ENCODE data around the gene ITGA6.
A peak's percentile ranks its signal among the peaks of the same experiment; 100 is the strongest.

Gene ITGA6

DNA sequence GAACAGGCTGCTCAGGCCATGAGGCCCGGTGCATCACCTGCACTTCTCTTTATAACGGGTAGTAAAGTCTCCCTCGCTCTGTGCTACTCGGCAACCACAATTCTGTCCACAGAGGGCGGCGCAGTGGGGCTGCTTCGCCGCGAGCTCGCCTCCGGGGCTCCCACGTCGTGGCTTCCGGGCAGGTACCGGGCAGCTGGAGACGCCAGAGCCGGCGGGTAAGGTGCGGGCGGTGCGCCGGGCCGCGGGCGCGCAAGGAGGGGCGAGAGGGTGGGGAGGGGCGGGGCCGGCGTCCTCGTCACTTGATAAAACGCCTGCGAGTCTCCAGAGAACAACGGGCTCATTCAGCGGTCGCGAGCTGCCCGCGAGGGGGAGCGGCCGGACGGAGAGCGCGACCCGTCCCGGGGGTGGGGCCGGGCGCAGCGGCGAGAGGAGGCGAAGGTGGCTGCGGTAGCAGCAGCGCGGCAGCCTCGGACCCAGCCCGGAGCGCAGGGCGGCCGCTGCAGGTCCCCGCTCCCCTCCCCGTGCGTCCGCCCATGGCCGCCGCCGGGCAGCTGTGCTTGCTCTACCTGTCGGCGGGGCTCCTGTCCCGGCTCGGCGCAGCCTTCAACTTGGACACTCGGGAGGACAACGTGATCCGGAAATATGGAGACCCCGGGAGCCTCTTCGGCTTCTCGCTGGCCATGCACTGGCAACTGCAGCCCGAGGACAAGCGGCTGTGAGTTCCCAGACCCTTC, at the start of gene ITGA6:
ITGA6 (plus strand) TSS at position 331 of the 734 bp plus-strand sequence.
- peak; percentile 76 for DNase-seq (ENCODE audit: low spot score)

GRCh38 chr2:172380436-172381274, 46.7 kb upstream of the ITGA6 start:
- no peak for DNase-seq (ENCODE audit: low spot score)

- DNase-seq (ENCODE audit: low spot score), result no peak
Observed at GRCh38 chr2:172381275-172382027, 45.9 kb upstream of the ITGA6 start.

GRCh38 chr2:172387361-172387760, 40.0 kb upstream of the ITGA6 start:
- no peak for DNase-seq (ENCODE audit: low spot score)

DNA sequence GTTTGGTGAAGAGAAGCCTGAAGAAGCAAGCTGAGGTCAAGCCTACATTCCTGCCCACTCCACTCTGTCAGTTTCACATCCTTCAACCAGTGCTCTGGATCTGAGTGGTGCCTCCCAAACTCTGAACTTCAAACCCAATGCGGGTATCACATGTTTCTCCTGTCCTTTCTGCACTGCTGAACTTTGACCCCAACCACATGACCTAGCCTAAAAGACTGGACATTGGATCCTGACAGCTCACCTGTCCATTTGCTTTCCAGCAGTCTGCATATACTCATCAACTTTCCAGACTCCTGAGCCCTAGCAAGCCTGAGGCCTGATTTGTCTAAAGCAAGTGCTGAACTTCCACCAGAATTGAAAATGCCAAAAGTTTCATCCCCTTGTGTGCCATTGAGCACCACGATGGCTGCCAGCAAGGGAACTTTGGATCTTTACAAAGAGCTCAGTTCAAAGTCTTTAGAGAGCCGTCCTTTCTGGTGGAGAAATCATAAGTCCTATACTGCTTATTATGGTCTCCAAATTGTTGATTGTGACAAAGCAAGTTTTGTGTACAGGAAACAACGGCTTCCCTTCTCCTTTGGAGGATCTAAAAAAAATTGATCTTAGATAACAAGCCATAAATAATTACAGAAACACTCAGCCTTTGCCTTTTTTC, 37.6 kb upstream of the ITGA6 start:
- peak; percentile 84 for DNase-seq (ENCODE audit: low spot score)

- no peak for DNase-seq (ENCODE audit: low spot score)
Observed at GRCh38 chr2:172394002-172394401, 33.4 kb upstream of the ITGA6 start.

DNA sequence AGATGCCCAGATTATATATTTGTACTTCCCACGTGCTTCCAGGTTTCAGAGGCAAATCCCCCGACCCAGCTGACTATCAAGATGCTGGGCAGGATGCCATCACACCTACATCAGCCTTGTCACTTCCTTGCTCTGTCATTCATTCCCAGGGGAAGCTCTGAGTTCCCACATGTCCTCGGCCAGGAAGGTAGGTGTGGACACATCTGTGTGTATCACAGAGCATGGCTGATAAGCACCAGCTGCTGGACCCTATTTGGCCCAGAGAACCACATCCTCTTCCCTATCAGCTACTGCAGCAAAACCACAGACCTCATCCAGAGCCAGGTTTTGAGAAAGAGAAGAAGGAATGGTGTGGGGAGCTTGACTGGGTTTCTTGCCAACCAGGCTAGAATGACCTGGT, 31.9 kb upstream of the ITGA6 start:
- DNase-seq (ENCODE audit: low spot score), result no peak

GRCh38 chr2:172397148-172397834, 30.1 kb upstream of the ITGA6 start:
- DNase-seq (ENCODE audit: low spot score), result peak; percentile 48

DNA sequence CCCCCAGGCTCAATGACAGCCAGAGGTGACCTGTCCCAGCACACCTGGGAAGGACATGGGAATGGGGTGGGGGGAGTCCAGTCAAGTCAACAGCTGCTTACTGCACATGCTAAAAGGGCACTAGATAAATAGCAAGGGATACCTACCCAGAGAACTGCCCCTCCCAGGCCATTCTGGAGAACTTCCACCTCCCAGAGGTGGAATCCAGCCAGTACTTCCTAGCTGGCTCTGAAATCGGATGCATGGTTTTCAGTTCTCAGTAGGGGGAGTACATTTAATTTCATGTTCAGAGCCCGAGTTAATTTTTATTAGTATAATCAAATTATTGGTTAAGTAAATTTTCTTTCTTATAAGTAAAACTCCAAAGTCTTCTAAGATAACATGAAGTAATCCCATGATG, 28.9 kb upstream of the ITGA6 start:
- DNase-seq (ENCODE audit: low spot score), result no peak

DNA sequence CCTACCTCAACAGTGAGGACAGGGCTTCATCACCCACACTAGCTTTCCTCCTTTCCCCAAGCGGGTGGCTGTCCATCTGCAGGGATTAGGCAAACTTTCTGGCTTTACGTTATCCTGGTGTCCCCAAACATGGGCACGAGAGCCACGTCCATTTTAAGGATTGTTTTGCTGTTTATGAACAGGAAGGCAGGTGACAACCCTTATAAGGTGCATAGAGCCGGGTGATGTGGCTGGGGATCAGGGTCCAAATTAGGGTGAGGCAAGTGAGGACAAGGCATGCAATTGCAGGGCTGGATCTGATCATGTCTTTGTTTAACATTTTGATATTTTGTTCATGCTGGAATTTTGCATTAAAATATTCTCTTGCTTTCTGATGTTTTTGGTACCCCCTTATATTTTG, 27.6 kb upstream of the ITGA6 start:
- no peak for DNase-seq (ENCODE audit: low spot score)

DNA sequence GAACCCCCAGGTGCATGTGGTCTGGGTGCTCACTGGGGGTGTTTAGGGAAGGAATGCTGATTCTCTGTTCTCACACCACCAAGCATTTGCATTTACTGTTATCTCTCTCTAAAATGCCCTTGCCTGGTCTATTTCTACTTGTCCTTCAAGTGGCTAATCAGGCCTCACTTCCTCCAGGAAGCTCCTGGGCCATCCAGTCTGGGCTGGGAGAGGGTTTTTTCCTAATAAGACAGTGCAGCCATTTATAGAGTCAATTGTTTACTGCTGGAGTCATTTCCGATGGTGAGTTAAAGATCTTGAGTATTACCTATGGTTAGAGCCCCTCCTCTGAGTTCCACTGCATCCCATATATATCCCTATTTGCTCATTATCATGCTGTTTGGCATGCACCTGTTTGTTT, 25.2 kb upstream of the ITGA6 start:
- DNase-seq (ENCODE audit: low spot score), result no peak

- no peak for DNase-seq (ENCODE audit: low spot score)
Observed at GRCh38 chr2:172403402-172403801, 24.0 kb upstream of the ITGA6 start.

GRCh38 chr2:172403881-172404468, 23.4 kb upstream of the ITGA6 start:
- no peak for DNase-seq (ENCODE audit: low spot score)

DNA sequence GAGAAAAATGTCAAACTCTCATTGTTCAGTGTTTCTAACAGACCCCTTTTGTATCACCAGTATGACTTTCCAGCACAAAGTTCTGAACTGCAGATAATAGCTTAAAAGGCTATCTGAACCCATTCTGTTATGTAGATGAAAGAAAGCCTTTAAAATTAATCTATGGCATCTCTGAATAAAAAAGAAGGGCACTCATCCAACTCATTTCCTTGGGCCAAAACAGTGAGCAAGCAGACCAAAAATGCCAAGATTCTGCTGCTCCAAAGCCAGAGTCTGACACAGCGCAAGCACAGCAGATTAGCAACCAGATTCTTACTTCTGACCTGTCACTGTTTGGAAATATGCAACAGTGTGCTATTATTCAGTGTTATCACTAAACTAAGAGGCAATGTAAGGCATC, 22.6 kb upstream of the ITGA6 start:
- peak; percentile 87 for DNase-seq (ENCODE audit: low spot score)

GRCh38 chr2:172405673-172406072, 21.7 kb upstream of the ITGA6 start:
- DNase-seq (ENCODE audit: low spot score), result no peak

DNA sequence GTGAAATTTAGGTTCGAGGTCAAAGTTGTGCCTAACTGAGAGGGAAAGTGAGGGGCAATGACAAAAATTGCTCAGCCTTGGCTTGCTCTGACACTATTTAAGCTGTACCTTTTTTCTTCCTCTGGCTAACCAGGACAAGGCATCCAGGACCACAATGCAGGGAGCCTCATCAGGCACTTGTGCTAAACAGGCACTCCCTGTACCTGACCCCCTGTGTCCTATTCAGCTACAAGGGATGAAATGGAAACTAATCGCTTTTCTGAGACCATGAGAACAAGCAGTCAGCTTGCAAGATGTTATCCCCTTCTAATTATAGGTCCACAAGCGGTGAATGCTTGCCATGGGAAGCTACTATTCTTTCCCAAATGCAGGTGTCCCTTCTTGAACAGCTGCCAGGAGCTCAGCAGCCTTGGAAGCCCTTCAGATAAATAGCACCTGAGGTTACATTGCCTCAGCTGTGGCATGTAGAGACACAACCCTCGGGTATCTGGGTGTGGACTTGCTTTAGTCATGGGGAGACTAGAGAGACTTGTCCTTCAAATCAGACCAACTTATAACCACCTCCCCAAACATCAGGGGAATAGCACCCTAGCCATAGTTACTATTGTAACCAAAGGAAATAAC, 19.1 kb upstream of the ITGA6 start:
- DNase-seq (ENCODE audit: low spot score), result no peak

GRCh38 chr2:172409042-172409441, 18.3 kb upstream of the ITGA6 start:
- no peak for DNase-seq (ENCODE audit: low spot score)

- DNase-seq (ENCODE audit: low spot score), result no peak
Observed at GRCh38 chr2:172412984-172413492, 14.3 kb upstream of the ITGA6 start.

GRCh38 chr2:172415157-172415864, 12.1 kb upstream of the ITGA6 start:
- DNase-seq (ENCODE audit: low spot score), result no peak

- no peak for DNase-seq (ENCODE audit: low spot score)
Observed at GRCh38 chr2:172415865-172416183, 11.6 kb upstream of the ITGA6 start.
